GM18517 (cell line): Measurements from ENCODE around the gene BARD1.
"Not testable (repeated sequence)": the region's sequence is repeated elsewhere in the genome, so short reads cannot be mapped to it uniquely, and the experiment has no call there.

Experiments
- ATAC-seq: cut with Tn5 transposase; IDR thresholded peaks from one replicate; pipeline ENCODE4 v1.9.1; 2021; ENCODE audit warnings: mild to moderate bottlenecking, moderate library complexity; ENCODE audit not compliant: unreplicated experiment

The BARD1 gene

GRCh38 chr2:214808981-214809750 lies at the start of gene BARD1:
TSS of gene BARD1 (minus strand) at chr2:214809683. CDS start at chr2:214809569, 114 bp downstream.
- ATAC-seq: peak; percentile 43

DNA sequence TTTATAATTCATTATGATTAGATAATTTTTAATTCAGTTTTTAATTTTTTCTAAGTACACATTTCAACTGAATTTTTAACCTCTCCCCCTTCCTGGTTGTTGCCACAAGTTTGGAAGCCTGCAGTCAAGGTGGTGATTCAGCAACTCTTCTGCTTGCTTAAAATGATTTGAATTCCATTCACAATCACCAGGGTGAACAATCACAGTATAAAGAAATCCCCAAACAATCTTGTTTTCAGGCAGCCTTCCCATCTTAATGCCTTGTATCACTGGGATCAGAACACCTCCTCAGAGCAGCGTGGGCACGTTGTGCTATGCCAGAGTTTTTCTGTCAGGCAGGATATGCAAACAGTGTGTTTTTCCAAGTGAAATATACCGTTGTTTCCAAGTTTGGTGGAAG lies 46.7 kb upstream of the BARD1 start:
- no peak for ATAC-seq

- no peak for ATAC-seq
Observed at GRCh38 chr2:214853906-214854305, 44.4 kb upstream of the BARD1 start.

DNA sequence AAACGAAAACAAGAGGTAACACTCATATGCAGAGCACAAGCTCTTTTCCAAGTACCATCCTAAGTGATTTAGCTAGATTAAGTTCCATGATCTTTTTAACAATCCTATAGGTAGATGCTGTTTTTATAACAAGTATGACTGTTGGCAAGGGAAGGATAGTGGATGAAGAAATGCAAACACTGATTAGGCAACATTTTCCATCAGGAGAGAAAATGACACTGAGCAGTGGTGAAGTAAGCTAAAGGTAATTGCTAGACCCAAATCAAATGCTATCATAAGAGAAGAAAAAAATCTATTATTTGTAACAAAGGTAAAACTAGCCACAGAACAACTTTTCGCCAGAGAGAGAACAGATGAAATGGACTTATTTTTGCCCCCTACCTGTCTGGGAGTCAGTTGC lies 34.3 kb upstream of the BARD1 start:
- no peak for ATAC-seq

DNA sequence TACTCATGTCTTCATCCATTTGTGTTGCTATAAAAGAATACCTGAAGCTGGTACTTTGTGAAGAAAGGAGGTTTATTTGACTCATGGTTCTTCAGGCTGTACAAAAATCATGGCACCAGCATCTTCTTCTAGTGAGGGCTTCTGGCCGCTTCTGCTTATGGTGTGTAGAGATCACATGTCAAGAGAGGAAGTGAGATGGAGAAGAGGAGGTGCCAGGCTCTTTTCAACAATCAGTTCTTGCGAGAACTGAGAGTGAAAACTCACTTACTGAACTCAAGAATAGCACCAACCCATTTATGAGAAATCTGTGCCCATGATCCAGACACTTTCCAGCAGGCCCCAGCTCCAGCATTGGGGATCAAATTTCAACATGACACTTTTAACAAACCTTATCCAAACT lies 30.0 kb upstream of the BARD1 start:
- ATAC-seq: peak; percentile 98

DNA sequence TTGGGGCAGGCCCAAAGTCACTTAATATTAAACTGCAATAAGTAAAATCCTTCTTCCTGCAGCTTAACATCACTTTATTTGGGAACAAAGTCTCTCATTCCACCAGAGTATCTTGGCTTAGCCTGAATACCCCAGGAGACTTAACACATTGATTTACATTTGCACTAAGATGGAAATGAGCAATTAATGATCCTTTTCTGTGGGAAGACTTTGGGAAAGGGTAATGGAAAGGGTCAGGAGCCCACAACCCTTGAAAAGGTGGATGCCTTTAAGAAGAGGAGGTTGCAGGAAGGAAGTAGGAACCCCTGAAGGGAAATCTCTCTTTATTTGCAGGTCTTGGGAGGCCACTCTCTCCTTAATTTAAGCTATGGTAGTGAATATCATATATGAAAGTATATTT lies 28.0 kb upstream of the BARD1 start:
- ATAC-seq: no peak

DNA sequence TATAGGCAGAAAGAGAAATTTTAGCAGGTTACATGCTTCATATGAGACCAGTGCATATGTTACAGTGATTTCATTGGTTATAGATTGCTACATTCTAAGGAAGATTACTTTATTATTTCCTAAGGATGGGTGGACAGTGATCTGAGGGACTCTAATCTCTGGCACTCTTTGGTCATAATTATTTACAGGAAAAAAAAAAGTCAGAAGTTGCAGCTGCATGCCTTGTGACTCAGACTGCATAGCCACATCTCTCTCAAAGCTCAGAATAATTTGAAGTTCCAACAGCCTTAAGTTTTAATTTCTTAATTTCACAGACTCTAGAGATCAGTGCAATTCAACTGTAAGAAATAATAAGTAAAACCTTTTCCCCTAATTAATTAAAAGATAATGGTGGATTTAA lies 27.1 kb upstream of the BARD1 start:
- no peak for ATAC-seq

GRCh38 chr2:214830794-214831346 lies 21.4 kb upstream of the BARD1 start:
- ATAC-seq: no peak

DNA sequence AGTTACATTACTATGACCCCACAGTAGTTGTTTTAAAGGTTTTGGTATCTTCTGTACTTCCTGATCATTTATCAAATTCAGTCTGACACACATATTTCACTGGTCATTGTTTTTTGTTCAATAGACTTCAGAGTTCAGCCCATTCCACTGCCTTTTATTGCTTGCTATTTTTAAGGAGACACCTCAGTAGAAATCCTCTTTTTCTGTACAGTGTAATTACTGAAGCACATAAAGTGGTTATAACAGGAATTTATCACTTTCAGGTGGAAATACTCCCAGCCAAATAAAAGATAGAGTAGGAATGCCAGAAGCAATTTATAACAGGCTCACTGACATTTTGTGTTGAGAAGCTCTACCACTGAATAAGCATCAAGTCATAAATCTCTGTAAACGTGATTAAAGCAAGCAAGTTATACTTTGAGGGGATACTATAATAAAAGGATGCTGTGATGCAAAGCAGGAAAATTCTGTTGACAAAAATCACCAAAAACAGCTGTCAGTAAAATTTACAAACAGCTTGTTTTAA lies 6.6 kb upstream of the BARD1 start:
- no peak for ATAC-seq

DNA sequence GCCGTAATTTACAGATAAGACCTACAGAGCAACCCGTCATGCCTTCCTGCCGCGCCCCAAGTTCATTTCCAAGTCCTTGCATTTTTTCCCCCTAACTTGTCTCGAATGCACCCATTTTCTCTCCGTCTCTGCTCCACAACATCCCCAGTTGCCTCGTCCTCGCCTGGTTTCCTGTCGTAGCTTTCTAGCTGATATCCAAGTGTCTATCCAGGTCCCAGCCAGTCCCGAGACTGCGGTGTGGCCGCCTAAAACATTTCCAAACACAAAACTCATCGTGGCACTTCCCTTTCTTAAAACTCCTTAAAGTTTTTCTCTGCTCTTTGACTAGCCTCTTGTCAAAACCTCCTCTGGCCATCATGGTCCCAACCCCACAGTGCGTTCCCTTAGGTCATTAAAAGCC lies 1.2 kb upstream of the BARD1 start:
- ATAC-seq: no peak

- peak; percentile 78 for ATAC-seq
Observed at GRCh38 chr2:214809751-214810564, 475 bp upstream of the BARD1 start.

- ATAC-seq: no peak
Observed at GRCh38 chr2:214807653-214808052, 1.8 kb downstream of the BARD1 start.

DNA sequence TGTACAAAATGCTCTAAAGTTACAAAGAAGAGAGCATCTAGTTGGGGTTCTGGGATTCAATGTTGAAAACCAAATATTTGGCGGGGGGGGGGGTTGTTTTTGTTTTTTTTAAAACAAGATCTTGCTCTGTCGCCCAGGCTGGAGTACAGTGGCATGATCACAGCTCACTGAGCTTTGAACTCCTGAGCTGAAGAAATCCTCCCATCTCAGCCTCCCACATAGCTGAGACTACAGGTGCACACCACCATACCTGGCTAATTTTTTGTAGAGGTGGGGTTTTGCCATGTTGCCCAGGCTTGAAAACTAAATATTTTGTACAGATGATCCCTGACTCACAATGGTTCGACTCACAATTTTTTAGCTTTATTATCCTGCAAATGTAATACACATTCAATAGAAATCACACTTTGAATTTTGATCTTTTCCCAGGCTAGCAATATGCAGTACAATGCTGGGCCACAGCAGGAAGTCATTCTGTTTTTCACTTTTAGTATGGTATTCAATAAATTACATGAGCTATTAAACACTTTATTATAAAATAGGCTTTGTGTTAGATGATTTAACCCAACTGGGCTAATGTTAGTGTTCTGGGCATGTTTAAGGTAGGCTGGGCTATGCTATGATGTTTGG lies 7.6 kb downstream of the BARD1 start:
- no peak for ATAC-seq

DNA sequence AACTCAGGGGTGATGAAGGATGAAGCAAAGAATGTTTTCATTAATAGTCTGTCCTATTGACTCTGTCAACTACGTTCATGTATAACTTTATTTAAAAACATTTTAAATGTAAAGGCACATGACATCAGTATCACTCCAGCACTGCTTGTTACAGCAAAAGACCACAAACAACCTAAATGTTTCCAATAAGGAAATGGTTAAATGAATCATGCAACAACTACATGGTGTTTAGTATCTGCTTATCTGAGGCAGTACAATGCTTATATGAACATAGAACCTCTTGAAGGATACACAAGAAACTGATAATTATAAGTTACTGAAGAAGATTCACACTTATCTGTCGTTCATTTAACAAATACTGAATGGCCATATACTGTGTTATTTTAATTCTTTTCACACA lies 8.4 kb downstream of the BARD1 start:
- no peak for ATAC-seq

DNA sequence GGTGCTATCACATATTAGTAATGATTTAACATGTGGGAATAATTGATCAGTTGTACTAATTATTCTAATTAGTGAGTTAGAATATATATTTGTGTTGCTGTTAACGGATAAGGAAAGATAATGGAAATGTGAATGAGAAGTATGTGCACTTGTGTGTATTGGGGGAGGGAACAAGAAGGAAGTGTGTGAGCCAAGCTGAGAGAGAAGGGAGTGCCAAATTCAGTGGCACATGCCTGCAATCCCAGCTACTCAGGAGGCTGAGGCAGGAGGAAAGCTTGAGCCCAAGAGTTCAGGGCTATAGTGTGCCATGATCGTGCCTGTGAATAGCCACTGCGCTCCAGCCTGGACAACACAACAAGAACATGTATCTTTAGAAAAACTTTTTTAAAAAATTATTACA lies 9.3 kb downstream of the BARD1 start:
- no peak for ATAC-seq

DNA sequence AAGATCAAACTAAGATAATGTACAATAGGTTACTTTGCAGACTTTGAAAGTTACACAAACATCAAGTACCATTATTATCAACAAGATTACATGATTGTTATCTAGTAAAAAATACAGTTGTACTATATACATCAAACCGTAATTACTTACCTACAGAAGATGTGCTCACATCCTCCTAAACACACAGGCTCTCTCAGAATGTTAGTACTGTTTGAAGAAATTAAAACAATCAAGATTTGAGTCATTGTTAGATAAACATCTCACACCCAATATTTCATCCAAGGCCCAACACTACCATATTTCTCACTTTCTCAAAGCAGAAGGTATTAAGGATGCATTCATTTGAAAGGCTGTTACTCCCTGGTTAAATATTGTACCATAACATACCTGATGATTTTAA lies 12.6 kb downstream of the BARD1 start:
- no peak for ATAC-seq

DNA sequence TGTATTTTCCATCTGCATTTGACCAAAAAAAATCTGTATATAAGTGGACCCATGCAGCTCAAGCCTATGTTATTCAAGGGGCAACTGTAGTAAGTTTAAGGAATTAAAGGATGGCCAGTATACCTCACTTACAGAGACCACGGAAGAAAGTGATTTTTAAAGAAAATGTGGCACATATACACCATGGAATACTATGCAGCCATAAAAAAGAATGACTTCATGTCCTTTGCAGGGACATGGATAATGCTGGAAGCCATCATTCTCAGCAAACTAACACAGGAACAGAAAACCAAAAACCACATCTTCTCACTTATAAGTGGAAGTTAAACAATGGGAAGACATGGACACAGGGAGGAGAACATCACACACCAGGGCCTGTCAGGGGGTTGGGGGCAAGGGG lies 26.3 kb downstream of the BARD1 start:
- not testable (repeated sequence) for ATAC-seq

DNA sequence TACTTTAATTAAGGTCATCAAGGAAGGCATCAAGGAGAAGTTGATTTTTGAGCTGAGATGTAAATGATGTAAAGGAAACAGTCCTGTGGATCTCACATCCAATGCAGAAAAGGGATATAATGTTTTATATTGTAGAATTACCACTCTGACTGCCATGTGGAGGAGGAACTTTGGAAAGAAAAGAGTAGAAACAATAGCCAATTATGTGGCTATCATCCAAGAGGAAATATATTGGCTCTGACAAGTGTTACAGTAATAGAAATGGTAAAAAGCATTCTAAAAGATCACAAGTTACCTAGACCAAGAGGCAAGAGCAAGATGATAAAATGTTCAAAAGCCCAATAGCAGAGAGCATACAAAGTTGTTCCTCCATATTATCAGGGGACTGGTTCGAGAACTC lies 26.8 kb downstream of the BARD1 start:
- ATAC-seq: no peak

DNA sequence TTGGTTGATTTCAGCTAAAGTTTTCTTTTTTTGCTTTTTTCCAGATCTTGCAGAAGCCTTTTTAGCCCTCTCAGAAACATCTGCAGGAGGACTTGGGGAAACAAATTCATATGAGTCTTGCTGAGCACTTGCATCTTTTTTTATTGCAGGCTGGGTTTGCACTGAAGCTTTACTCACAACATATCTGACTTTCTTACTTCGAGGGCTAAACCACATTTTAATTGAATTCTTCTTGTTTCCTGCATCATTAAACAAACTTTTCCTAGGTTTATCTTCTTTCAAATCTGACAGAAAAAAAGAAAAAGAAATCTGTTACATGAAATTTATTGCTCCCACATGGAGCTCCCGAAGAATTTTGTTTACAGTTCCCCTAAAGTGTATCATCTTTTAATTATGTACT lies 28.3 kb downstream of the BARD1 start:
- ATAC-seq: no peak

- ATAC-seq: no peak
Observed at GRCh38 chr2:214775971-214776370, 33.5 kb downstream of the BARD1 start.

DNA sequence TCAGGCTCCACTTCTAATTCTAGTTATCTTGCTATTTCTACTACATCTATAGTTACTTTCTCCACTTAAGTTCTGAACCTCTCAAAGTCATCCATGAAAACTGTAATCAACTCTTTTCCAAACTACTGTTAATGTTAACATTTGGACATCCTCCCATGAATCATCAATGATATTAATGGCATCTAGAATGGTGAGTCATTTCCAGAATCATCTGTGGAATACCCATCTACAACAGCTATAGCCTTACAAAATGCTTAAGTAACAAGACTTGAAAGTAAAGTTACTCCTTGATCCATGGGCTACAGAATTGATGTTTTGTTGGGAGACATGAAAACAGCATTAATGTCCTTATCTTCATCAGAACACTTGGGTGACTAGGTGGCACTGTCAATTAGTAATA lies 35.4 kb downstream of the BARD1 start:
- no peak for ATAC-seq
